Neural crest cell (in vitro differentiated cells): ENCODE measurements around the gene KLK1. TPM values are rescaled to one million over a fixed set of nuclear protein-coding genes. Genes with fewer than 3 reads are reported as not detected.
A peak's percentile ranks its signal among the peaks of the same experiment; 100 is the strongest.

Experiments used
- DNase-seq: peaks from one replicate; pipeline ENCODE4 v3.0.0; 2021; ENCODE audit warnings: low read depth, mixed read lengths, low spot score
- H3K27ac Mint-ChIP-seq: one replicate; pipeline ENCODE4 v1.8.0; 2021; ENCODE audit warnings: mild to moderate bottlenecking, mixed read lengths; ENCODE audit not compliant: unreplicated experiment
- H3K27me3 Mint-ChIP-seq: 2 replicates; pipeline ENCODE4 v1.8.0; 2021; ENCODE audit warnings: low read depth, mild to moderate bottlenecking, mixed read lengths
- H3K36me3 Mint-ChIP-seq: 2 replicates; pipeline ENCODE4 v1.8.0; 2021; ENCODE audit warnings: low read depth, mild to moderate bottlenecking, mixed read lengths
- H3K4me1 Mint-ChIP-seq: 2 replicates; pipeline ENCODE4 v1.8.0; 2021; ENCODE audit warnings: mixed read lengths
- H3K4me3 Mint-ChIP-seq: one replicate; pipeline ENCODE4 v1.8.0; 2021; ENCODE audit warnings: mild to moderate bottlenecking, mixed read lengths
- H3K9me3 Mint-ChIP-seq: 2 replicates; pipeline ENCODE4 v1.8.0; 2021; ENCODE audit warnings: mixed read lengths
- total RNA-seq: library from RNA; stranded (reverse); gene quantifications from 2 replicates; pipeline ENCODE4 v1.2.1, GENCODE V29; 2021
- TF ChIP-seq, protein P1 (sequence below): fragments of 200-600 bp; sonication (generic); conservative IDR thresholded peaks from 2 replicates; pipeline ENCODE4 v1.5.0; 2021; ENCODE audit warnings: antibody characterized with exemption, mild to moderate bottlenecking

KLK1 gene
- total RNA-seq, 1 donor from 2014 or later = 0.44 TPM

- Mint-ChIP-seq H3K36me3 (peaks cover 11% of the 10 kb centered on the region), H3K4me3 (peak overlapping the region; percentile 81), H3K4me1 (peaks cover 18% of the 10 kb centered on the region), H3K9me3 (no peaks in the 10 kb centered on the region), H3K27me3 (peaks cover 24% of the 10 kb centered on the region), H3K27ac (no peak overlapping the region)
- DNase-seq = no peak
- TF ChIP-seq, protein P1, sequence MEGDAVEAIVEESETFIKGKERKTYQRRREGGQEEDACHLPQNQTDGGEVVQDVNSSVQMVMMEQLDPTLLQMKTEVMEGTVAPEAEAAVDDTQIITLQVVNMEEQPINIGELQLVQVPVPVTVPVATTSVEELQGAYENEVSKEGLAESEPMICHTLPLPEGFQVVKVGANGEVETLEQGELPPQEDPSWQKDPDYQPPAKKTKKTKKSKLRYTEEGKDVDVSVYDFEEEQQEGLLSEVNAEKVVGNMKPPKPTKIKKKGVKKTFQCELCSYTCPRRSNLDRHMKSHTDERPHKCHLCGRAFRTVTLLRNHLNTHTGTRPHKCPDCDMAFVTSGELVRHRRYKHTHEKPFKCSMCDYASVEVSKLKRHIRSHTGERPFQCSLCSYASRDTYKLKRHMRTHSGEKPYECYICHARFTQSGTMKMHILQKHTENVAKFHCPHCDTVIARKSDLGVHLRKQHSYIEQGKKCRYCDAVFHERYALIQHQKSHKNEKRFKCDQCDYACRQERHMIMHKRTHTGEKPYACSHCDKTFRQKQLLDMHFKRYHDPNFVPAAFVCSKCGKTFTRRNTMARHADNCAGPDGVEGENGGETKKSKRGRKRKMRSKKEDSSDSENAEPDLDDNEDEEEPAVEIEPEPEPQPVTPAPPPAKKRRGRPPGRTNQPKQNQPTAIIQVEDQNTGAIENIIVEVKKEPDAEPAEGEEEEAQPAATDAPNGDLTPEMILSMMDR = no peak
Observed at GRCh38 chr19:50796634-50797428, 26.8 kb downstream of the KLK1 start.

DNA sequence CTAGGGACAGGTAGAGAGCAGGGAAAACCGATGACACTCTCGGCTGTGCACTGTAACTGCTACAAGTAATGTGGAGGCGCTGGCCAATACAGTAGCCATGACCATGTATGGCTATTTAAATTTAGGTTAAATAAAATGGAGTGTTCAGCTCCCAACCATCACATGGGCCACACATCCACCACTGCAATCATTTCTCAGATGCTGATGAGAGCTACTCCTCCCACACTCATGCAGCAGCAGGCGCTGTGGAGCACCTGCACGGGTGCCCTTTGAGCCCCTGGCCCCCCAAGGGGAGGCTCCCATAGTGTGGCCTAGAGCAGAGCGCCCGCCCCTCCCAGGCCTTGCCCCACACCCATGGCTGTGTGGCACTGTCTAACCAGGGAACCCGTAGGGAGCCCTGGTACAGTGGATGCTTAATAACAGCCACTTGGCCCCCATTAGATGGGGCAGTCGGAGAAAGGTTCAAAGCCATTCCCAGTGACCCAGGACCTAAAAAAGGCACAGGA lies 27.4 kb downstream of the KLK1 start:
- Mint-ChIP-seq H3K4me1 (peaks cover 19% of the 10 kb centered on the region), H3K4me3 (peak overlapping the region; percentile 81), H3K9me3 (peaks cover 2% of the 10 kb centered on the region), H3K27me3 (peaks cover 27% of the 10 kb centered on the region), H3K36me3 (peaks cover 11% of the 10 kb centered on the region), H3K27ac (no peak overlapping the region)
- TF ChIP-seq, protein P1 = no peak
- DNase-seq = no peak

DNA sequence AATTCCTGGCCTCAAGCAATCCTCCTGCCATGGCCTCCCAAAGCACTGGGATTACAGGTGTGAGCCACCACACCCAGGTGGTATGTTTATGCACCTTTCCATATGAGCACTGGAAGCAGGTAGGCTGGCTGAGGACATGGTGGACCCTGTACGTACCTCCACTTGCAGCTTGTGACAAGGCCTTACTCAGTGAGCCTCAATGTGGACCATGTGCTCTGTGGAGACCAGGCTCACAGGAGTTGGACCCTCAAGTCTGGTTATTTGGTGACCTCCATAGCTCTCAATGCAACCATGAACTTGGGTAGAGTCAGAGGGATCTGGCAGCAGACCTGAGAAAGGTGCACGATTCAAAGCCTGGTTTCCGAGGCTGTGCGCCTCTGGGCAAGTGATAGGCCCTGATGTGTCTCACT lies 27.9 kb downstream of the KLK1 start:
- H3K27me3 Mint-ChIP-seq = peaks cover 32% of the 10 kb centered on the region
- H3K36me3 Mint-ChIP-seq = peaks cover 10% of the 10 kb centered on the region
- H3K9me3 Mint-ChIP-seq = peaks cover 6% of the 10 kb centered on the region
- H3K4me1 Mint-ChIP-seq = peaks cover 19% of the 10 kb centered on the region
- no peak overlapping the region for H3K27ac Mint-ChIP-seq
- peak overlapping the region; percentile 81 for H3K4me3 Mint-ChIP-seq
- DNase-seq = no peak
- TF ChIP-seq, protein P1 = no peak

DNA sequence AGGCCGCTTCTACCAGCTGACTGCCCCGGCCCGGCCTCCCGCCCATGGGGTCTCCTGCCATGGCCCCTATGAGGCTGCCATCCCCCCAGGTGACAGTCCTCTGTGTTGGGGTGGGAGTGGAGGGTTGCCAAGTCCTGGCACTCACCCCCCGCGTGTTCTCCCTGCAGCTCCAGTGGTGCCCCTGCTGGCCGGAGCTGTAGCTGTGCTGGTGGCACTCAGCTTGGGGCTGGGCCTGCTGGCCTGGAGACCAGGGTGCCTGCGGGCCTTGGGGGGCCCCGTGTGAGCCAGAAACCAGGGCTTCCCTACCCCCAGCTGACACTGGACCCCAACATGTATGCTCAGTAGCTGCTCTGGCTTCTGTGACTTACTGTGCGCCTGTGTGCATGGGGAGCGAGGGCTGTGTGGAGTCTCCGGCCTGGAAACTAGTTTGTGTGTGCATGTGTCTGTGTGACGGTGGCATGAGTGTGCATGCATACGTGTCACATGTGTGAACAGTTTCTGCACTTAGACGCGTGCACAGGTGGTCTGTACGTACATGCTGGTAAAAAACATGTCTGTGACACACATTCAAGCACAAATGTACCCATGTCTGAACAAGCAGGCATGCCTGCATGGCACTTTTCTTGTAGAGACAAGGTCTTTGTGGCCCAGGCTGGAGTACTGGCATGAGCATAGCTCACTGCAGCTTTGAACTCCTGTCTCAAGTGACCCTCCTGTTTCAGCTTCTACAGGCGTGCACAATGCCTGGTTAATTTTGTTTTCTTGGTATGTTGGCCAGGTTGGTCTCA lies 28.5 kb downstream of the KLK1 start:
- peaks cover 32% of the 10 kb centered on the region for H3K27me3 Mint-ChIP-seq
- peak overlapping the region; percentile 65 for H3K27ac Mint-ChIP-seq
- DNase-seq = no peak
- peaks cover 6% of the 10 kb centered on the region for H3K9me3 Mint-ChIP-seq
- TF ChIP-seq, protein P1 = peak; percentile 23
- H3K36me3 Mint-ChIP-seq = peaks cover 8% of the 10 kb centered on the region
- peak overlapping the region; percentile 81 for H3K4me3 Mint-ChIP-seq
- peaks cover 17% of the 10 kb centered on the region for H3K4me1 Mint-ChIP-seq

GRCh38 chr19:50794074-50794875 lies 29.3 kb downstream of the KLK1 start:
- TF ChIP-seq, protein P1 = peak; percentile 32
- peaks cover 6% of the 10 kb centered on the region for H3K9me3 Mint-ChIP-seq
- peaks cover 39% of the 10 kb centered on the region for H3K27me3 Mint-ChIP-seq
- no peak overlapping the region for H3K27ac Mint-ChIP-seq
- DNase-seq = no peak
- H3K4me1 Mint-ChIP-seq = peaks cover 16% of the 10 kb centered on the region
- H3K4me3 Mint-ChIP-seq = peak overlapping the region; percentile 84
- peaks cover 6% of the 10 kb centered on the region for H3K36me3 Mint-ChIP-seq
